ENCODE measurements around the gene COL9A3. TPM values are rescaled to one million over a fixed set of nuclear protein-coding genes. Genes with fewer than 3 reads are reported as not detected.

The COL9A3 gene
- total RNA-seq, 1 donor from 2014 or later = 5.5 TPM

DNA sequence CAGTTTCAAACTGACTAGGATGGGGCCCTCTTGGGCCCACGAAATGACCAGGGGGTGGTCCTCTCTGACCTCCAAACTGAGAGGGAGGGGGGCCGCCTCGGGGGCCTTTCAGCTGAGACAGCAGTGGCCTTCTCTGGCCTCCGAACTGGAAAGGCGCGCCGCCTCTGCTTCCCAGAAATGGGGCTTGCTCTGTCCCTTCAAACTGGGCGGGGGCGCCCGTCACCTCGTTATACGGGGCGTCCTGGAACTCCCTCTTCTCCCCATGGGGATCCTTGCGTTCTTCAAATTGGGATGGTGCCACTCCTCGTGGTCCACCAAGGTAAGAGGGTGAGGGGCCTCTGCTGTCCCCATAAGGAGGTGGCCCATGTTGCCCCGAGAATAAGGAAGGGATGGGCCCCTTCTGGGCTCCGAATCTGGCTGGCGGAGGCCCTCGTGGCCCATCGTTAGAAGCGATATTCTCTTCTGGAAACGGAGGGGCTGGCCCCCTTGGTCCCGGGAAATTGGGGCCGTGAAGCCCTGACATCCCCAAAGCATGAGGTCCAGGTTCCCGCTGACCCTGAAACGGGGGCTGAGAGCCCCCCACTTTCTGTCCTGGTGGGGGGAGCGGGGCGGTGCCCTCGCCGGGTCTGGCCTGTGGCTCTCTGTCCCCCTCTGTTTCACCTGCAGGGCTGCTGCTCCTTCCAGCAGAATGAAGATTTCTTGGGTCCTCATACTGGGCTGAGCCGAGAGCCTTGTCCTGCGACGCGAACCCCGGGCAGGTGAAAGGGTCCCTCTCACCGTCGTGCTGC lies 63.5 kb downstream of the COL9A3 start:
- DNase-seq (ENCODE audit: missing footprints) (no peak), ATAC-seq (no peak)
- intact Hi-C loops (cut with DNase I) = no loop called here

DNA sequence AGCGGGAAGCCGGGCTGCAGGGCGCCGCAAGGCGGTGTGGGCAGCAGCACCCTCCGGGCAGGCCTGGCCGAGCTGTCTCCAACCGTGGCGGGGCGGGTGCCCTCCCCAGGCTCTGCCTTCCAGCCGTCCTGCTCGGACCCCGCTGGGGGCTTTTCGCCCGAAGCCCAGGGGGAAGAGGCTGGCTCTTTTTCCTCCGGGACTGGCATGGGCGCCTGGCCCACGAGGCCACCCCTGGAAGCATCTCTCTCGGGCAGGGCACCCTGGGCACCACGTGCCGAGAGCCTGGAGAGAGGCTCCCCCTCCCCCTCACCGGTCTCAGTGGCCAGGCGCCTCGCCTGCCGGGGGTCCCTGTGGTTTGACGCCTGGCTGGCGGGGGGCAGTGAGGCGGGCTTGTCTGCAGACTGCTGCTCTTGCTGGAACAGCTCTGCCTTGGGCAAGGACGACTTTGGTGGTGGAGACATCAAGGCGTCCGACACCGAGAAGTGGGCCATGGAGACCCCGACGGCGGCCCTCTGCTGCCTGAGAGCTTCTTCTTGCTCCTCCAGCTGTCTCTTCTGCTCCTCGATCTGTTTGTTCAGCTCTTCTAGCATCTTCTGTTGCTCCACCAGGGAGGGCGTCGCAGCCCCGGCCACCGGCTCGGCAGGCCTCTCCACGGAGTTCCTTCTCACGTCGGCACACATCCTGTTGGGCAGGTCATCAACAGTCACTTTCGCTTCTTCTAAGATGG lies 64.2 kb downstream of the COL9A3 start:
- intact Hi-C loops (cut with DNase I) = no loop called here
- ATAC-seq (no peak), DNase-seq (ENCODE audit: missing footprints) (no peak)

DNA sequence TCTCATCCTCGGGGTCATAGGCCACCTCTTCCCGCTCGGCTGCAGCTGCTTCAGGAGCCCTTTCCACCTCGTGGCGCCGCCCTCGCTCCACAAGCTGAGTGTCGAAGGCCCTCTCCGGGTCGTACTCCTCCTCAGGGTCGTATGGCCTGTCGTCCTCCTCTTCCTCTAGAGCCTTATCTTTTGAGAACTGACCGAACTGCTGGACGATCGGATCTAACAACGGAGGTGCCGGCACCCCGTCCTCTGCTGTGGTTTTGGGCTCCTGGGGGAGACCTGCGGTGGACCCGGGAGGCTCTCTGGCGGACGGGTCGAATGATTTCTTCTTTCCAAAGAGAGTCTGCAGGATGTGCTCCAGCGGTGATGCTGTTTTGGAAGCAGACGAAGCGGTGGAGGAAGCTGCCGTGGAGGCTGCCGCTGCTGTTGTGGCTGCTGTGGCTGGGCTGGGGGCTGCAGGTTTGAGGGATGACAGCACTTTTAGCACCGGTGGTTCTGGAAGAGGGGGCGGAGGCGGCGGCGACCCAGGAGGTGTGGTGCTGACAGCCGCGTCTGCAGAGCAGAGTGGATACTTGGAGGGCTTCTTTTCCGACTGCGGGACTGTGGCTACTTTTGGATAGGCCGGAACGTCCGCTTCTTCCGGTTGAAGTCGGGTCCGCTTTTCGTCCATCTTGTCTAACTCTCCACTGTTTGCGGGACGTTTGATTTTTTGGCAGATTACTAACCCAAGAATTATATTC lies 65.0 kb downstream of the COL9A3 start:
- DNase-seq (ENCODE audit: missing footprints) = no peak
- intact Hi-C loops (cut with DNase I) = no loop called here

DNA sequence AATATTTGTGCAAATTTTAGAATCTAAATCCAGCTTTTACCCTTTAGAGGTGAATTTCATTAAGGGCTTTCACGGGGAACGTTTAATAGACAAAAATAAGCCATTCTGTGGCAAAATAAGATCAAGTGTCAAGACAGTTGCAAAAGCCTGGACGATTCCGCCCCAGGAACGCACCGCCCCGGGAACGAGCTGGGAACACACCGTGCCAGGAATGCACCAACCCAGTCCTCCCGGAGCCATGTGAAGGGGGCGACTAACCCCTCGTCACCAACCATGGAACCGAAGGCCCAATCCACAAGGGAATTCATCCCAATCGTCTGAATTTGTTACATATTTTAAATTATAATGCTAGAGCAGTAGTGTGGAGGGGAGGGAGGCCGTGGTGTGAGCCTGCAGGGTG lies 65.6 kb downstream of the COL9A3 start:
- intact Hi-C loops (cut with DNase I) = no loop called here
- ATAC-seq = no peak
- DNase-seq (ENCODE audit: missing footprints) = no peak

More for the DNA sequence above, 65.0 kb downstream of the COL9A3 start:
- no peak for ATAC-seq

DNA sequence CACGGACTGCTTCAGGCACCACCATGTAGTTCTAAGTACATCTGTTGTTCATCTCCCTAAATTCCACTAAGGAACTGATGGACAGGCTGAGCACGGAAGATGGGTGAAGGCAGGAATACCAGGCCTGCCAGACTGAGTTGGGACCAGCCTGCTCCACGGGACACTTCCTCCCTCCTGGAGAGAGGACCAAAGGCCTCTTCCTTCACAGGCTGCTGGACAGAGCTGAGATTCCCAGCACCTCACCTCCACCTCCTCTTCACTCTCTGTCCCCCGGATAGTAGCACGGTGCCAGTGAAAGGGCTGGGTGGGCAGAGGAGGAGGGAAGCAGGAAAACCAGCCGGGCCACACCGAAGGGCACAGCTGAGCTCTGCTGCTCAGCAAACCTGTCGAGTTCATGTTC lies 67.7 kb downstream of the COL9A3 start:
- no peak for ATAC-seq
- intact Hi-C loops (cut with DNase I) = no loop called here
- no peak for DNase-seq (ENCODE audit: missing footprints)

DNA sequence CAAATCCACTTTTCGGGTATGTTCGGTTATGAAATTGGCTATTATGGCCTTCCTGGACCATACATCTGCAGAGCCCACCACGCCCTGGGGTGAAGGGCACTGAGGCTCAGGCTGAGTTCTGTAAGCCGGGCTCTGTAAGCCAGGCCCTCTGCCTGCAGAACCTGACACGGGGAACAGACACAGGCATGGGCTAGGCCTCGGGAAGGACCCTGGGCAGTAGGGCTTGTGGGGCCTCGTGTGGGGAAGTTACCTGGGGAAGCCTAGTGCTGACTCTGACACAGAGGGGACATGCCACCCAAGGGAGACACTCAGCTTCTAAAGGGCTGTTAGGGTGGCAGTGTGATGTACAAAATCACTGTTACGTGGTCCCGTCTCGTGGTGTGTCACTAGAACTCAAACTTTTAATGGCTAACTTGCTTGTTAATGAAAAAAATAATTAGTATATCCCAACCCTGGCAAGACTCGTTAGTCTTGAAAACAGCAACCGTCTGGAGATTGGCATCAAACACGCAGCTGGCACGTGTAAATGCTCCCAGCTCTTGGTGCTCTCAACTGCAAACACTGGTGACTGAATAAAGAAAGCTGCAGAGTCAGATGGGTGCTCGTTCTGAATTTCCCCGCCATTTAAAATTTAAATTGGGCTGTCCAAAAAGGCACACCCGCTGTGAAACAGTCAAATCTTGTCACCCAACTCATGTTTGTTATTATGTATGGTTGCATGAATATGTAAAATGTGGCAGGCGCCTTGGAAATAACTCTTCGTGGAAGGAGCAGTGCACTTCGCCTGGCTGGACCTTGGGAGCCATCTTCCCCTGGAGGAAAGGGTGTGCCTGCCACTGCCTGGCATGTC lies 68.4 kb downstream of the COL9A3 start:
- ATAC-seq (no peak), DNase-seq (ENCODE audit: missing footprints) (no peak)
- intact Hi-C loops (cut with DNase I) = no loop called here

DNA sequence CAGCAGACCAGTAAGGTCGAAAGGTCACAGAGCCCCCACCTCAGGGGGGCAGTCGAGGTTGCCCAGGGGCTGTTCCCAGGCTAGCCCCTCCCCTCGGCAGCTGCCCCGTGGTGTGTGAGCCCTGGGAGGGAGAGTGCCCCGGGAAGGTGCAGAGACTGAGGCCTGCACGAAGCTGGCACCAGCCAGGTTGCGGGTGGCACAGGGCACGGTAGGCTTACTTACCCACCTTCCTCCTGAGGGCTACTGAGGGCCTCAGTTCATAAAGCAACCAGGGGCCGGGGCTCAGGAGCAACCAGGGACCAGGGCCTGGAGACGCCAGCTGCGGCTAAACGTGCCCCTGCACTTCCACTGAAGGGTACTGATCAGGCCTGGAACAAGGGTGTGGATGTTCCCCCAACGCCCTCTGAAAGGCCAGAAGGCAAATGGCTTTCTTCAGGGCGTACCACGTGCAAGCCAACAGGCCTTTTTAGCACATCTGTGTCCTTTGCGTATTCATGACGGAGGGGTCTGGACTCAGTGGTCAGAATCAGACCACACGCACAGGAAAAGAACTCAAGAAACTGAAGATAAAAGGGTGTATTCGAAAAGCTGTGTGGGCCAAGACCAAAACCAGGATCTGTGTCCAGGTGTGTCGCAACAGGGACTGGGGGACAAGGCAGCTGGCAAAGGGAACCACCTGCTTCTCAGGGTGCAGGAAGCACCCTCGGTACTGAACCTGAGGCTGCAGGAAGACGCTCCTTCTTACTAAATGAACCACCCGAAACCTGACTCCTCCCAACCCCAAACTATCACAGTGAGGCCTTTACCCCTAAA lies 69.3 kb downstream of the COL9A3 start:
- intact Hi-C loops (cut with DNase I) = no loop called here
- DNase-seq (ENCODE audit: missing footprints) (no peak), ATAC-seq (no peak)

DNA sequence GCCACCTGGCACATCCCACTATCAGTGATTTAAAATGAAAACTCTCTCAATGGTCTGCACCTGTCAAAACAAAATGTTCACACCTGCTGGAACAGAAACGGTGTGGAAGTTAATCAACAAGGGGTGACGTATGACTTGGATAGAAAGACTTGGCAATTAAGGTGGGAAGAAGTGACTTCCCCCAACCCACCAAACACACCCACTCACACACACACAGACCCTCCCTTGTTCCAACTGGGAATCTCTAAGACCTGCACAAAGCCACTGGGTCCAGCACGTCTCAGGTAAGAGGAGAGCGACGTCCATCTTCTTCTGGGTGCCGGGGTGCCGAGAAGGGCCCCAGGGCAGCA lies 69.8 kb downstream of the COL9A3 start:
- ATAC-seq = no peak
- DNase-seq (ENCODE audit: missing footprints) = no peak

DNA sequence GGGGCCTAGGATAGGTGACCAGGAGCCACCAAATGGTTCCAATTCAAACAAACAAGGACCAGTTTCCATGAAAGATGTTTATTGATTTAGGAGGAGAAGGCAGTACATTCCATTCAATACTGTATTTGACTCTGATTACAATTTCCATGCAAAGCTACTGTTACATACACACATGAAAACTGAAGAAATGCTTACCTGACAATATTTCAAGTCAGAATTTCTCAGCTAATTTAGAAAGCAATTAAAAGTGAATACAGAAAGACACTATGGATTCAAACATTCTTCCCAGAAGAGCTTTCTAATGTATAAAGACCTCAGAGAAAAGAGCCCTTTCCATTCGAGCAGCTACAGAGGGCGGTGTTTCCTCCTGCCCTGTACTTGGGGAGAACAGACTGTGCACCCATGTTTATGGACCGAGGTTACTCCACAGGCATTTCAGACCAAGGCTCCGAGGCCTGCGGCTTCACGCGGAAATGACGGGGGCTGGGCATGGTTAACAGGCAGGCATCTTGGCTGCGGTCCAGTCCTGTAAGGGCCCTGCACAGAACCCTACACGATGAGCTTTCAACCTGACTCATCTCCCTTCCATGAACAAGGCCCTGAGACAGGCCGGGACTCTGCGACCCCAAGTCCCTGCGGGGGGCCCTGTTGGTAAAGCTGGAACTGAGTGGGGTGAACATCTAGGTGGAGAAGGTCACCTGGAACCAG lies 70.5 kb downstream of the COL9A3 start:
- intact Hi-C loops (cut with DNase I) = no loop called here
- ATAC-seq = peak; percentile 57
- peak; percentile 81 for DNase-seq (ENCODE audit: missing footprints)

More for the DNA sequence above, 69.8 kb downstream of the COL9A3 start:
- intact Hi-C loops (cut with DNase I) = no loop called here

DNA sequence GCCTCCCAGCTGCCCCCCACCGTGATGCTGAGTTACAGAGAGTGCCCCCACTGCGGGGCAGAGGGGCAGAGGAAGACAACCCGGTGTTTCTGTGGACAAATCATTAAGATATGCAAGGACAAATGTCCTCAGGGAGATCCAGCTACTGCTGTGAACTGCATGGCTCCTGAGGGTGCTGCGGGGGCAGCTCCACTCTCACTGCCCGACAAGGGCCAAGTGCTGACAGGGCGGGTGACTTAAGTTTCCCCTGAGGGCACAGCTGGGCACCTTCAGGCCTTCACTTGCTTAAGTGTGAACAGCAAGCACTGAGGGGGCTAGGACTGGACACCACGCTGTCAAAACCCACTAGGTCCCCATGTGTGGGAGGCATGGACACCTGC lies 71.0 kb downstream of the COL9A3 start:
- no peak for DNase-seq (ENCODE audit: missing footprints)
- no peak for ATAC-seq
- intact Hi-C loops (cut with DNase I) = no loop called here

DNA sequence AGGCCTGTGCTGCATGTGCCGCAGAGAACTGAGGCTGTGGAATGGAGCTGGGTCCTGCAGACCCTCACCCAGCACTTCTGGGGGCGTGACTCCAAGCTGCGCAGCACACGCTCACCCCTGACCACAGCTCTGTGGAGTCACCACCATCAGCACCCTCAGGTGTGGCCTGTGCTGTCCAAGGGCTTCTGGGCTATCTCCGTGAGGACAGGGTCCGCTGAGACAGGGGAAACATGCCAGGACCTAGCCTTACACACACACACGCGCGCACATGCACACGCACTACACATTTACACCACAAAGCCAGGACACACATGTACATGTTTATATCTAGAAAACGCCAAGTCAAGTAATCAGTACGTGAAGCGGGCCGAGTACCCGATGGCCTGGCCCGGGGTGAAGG lies 71.6 kb downstream of the COL9A3 start:
- intact Hi-C loops (cut with DNase I) = no loop called here
- ATAC-seq (no peak), DNase-seq (ENCODE audit: missing footprints) (no peak)

DNA sequence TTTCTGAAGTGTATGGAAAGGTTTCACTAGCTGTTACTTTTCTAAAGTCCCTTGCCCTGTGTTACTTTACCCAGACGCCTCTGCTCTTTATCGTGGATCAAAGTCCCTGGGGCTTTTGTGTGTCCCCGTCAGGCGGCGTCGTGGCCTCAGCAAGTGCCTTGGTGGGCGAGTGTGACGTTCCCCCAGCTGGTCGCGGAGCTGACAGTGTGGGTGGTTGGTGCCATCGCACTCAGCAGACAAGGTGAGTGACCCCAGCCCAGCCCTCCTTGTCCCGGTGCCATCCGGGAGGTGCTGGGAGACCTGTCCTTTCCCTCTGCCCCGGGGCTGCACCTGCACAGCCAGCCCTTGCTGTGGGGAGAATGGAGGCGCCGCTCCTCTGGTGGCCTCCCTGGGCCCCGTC lies 72.1 kb downstream of the COL9A3 start:
- DNase-seq (ENCODE audit: missing footprints) (no peak), ATAC-seq (no peak)
- intact Hi-C loops (cut with DNase I) = no loop called here

DNA sequence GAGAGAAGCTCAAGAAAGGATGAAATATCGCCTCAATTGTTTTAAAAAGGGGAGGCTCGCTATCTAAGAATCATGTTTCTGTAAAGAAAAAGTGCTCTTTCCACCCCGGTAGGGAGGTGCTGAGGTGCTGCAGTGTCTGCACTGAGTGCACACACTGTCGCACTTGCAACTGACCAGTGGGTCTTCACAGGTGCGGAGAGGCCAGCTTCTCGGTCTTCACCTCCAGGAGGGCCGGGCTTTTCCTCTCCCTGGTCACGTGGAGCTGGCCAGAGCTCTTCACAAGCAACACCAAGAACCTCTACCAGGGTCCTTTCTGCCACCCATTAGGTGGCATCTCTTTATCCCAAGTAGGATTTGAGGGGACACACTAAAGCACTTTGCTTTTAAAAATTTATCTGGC lies 72.6 kb downstream of the COL9A3 start:
- ATAC-seq (no peak), DNase-seq (ENCODE audit: missing footprints) (no peak)
- intact Hi-C loops (cut with DNase I) = no loop called here

DNA sequence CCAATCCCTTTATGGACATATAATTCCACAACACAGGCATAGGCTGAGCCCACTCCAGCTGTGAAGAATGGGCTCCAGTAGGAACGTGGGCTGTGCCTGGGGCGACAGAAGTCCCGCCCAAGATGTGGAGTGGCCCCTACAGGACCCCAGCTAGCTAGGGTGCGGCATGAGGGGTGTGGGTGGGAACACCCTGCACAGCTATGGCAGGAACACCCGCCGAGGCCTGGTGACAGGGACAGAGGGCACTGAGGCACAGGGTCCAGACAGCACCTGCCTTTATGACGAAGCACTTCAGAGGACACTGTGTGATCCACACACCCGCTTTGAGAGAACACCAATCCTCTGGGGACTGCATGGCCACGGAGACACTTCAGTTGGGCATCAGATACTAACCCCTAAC lies 73.0 kb downstream of the COL9A3 start:
- intact Hi-C loops (cut with DNase I) = no loop called here
- no peak for ATAC-seq
- no peak for DNase-seq (ENCODE audit: missing footprints)

DNA sequence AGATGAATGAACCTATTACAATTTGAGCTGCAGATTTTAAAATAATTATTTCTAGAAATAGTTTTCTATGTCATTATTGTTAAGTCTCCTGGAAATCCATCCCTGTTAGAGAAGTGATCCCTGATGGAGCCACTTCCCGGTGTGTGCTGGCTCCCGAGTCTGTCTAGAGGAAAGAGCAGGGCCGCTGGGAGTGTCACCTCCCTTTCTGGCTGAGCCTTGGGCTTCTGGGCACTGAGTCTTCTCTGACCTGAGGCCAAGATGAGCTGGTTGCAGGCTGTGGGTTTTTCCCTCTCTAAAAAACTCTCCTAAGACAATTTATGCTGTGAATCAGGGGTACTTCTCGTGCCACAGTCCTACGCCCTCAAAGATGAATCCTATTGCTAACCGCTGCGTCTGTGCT lies 73.6 kb downstream of the COL9A3 start:
- intact Hi-C loops (cut with DNase I) = no loop called here
- no peak for ATAC-seq
- no peak for DNase-seq (ENCODE audit: missing footprints)
